ENCODE results near the gene PPEF1. TPM values are rescaled to one million over a fixed set of nuclear protein-coding genes. Genes with fewer than 3 reads are reported as not detected.

Gene PPEF1
- polyA plus RNA-seq, 1 experiment, result not detected

GRCh38 chrX:18799911-18800310 is 92.5 kb downstream of the PPEF1 start:
- no peak overlapping the region for H3K4me3 ChIP-seq (ENCODE audit: low read depth, low read length)
- POLR2A ChIA-PET, result no interaction called here

GRCh38 chrX:18809641-18810040 is 102.2 kb downstream of the PPEF1 start:
- ChIA-PET POLR2A (no interaction called here), CTCF (no interaction called here)
- no peak for DNase-seq (ENCODE audit: low read depth)
- H3K27me3 ChIP-seq (ENCODE audit: control insufficient read depth, insufficient read depth, low read length), result no peaks in the 10 kb centered on the region
- no peak overlapping the region for H3K4me3 ChIP-seq (ENCODE audit: low read depth, low read length)
- H3K36me3 ChIP-seq (ENCODE audit: control insufficient read depth, insufficient read depth, low read length), result no peaks in the 10 kb centered on the region
- no peak for TF ChIP-seq CTCF (IDR thresholded peaks at IDR 0.05; ENCODE audit: insufficient read depth, low read depth, low read length)

More at GRCh38 chrX:18799911-18800310, 92.5 kb downstream of the PPEF1 start:
- CTCF ChIA-PET, result no interaction called here
- no peak for DNase-seq (ENCODE audit: low read depth)
- Histone ChIP-seq H3K27me3 (ENCODE audit: control insufficient read depth, insufficient read depth, low read length) (no peaks in the 10 kb centered on the region), H3K36me3 (ENCODE audit: control insufficient read depth, insufficient read depth, low read length) (no peaks in the 10 kb centered on the region)
- TF ChIP-seq CTCF (IDR thresholded peaks at IDR 0.05; ENCODE audit: insufficient read depth, low read depth, low read length), result no peak

GRCh38 chrX:18810416-18810815 is 103.0 kb downstream of the PPEF1 start:
- DNase-seq (ENCODE audit: low read depth), result no peak
- TF ChIP-seq CTCF (IDR thresholded peaks at IDR 0.05; ENCODE audit: insufficient read depth, low read depth, low read length), result no peak

GRCh38 chrX:18825375-18825774 is 117.9 kb downstream of the PPEF1 start:
- CTCF ChIA-PET, result no interaction called here
- Histone ChIP-seq H3K27me3 (ENCODE audit: control insufficient read depth, insufficient read depth, low read length) (no peaks in the 10 kb centered on the region), H3K4me3 (ENCODE audit: low read depth, low read length) (no peak overlapping the region), H3K36me3 (ENCODE audit: control insufficient read depth, insufficient read depth, low read length) (no peaks in the 10 kb centered on the region)
- TF ChIP-seq CTCF (IDR thresholded peaks at IDR 0.05; ENCODE audit: insufficient read depth, low read depth, low read length), result no peak
- DNase-seq (ENCODE audit: low read depth), result no peak
- POLR2A ChIA-PET, result no interaction called here

More at GRCh38 chrX:18810416-18810815, 103.0 kb downstream of the PPEF1 start:
- H3K36me3 ChIP-seq (ENCODE audit: control insufficient read depth, insufficient read depth, low read length), result no peaks in the 10 kb centered on the region
- ChIA-PET CTCF (no interaction called here), POLR2A (no interaction called here)
- H3K4me3 ChIP-seq (ENCODE audit: low read depth, low read length), result no peak overlapping the region
- no peaks in the 10 kb centered on the region for H3K27me3 ChIP-seq (ENCODE audit: control insufficient read depth, insufficient read depth, low read length)

GRCh38 chrX:18828832-18829404 is 121.5 kb downstream of the PPEF1 start:
- no peak overlapping the region for H3K4me3 ChIP-seq (ENCODE audit: low read depth, low read length)
- H3K27me3 ChIP-seq (ENCODE audit: control insufficient read depth, insufficient read depth, low read length), result no peaks in the 10 kb centered on the region
- TF ChIP-seq CTCF (IDR thresholded peaks at IDR 0.05; ENCODE audit: insufficient read depth, low read depth, low read length), result no peak
- no peak for DNase-seq (ENCODE audit: low read depth)
- ChIA-PET CTCF (no interaction called here), POLR2A (no interaction called here)
- H3K36me3 ChIP-seq (ENCODE audit: control insufficient read depth, insufficient read depth, low read length), result no peaks in the 10 kb centered on the region
